ENCODE measurements around the gene GRPR.
"Not testable (repeated sequence)": the region's sequence is repeated elsewhere in the genome, so short reads cannot be mapped to it uniquely, and the experiment has no call there.

Gene GRPR

DNA sequence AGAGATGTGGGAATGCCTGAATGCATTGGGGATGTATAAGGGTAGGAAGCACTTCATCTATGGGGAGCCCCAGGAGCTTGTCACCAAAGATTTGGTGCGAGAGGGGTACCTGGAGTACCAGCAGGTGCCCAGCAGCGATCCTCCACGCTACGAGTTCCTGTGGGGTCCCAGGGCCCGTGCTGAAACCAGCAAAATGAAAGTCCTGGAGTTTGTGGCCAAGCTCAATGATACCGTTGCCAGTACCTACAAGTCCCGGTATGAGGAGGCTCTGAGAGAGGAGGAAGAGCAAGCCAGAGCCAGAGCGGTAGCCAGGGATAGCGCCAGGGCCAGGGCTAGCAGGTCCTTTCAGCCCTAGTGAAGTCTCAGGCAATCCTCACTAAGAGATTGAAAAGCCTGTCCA lies 47.7 kb downstream of the GRPR start:
- no peak overlapping the region for H3K4me3 ChIP-seq (ENCODE audit: low read length in 2 of 2)
- H3K27ac ChIP-seq (ENCODE audit: low read depth in 2 of 2, low read length in 2 of 2), result no peak overlapping the region
- no peaks in the 10 kb centered on the region for H3K36me3 ChIP-seq (ENCODE audit: control insufficient read depth in 2 of 2, insufficient read depth in 2 of 2, low read length in 2 of 2)
- no peaks in the 10 kb centered on the region for H3K4me1 ChIP-seq (ENCODE audit: control insufficient read depth in 2 of 2, insufficient read depth in 2 of 2, low read length in 2 of 2)
- H3K27me3 ChIP-seq (ENCODE audit: control insufficient read depth in 2 of 2, insufficient read depth in 2 of 2, low read length in 2 of 2), result peaks cover 0 to 3% of the 10 kb centered on the region in 2 donors
- H3K9me3 ChIP-seq (ENCODE audit: control insufficient read depth in 2 of 2, low read length in 2 of 2), result no peaks in the 10 kb centered on the region
- no peak overlapping the region for H3K9ac ChIP-seq (ENCODE audit: low read depth in 1 of 2, low read length in 2 of 2)

DNA sequence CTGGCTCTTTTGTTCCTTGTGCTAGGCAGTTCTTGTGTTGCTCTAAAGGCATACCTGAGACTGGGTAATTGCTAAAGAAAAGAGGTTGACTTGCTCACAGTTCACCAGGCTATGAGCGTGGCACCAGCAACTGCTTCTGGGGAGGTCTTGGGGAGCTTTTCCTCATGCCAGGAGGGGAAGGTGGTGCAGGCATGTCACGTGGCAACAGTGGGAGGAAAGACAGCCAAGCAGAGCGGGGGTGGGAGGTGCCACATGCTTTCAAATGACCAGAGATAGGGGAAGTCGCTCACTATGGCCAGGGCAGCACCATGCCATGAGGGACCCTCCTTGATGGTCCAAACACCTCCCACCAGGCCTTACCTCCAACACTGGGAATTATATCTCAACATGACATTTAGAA lies 48.6 kb downstream of the GRPR start:
- Histone ChIP-seq H3K27ac (ENCODE audit: low read depth in 2 of 2, low read length in 2 of 2) (no peak overlapping the region), H3K9ac (ENCODE audit: low read depth in 1 of 2, low read length in 2 of 2) (no peak overlapping the region), H3K9me3 (ENCODE audit: control insufficient read depth in 2 of 2, low read length in 2 of 2) (no peaks in the 10 kb centered on the region), H3K4me1 (ENCODE audit: control insufficient read depth in 2 of 2, insufficient read depth in 2 of 2, low read length in 2 of 2) (no peaks in the 10 kb centered on the region), H3K36me3 (ENCODE audit: control insufficient read depth in 2 of 2, insufficient read depth in 2 of 2, low read length in 2 of 2) (no peaks in the 10 kb centered on the region), H3K4me3 (ENCODE audit: low read length in 2 of 2) (no peak overlapping the region), H3K27me3 (ENCODE audit: control insufficient read depth in 2 of 2, insufficient read depth in 2 of 2, low read length in 2 of 2) (peaks cover 0 to 3% of the 10 kb centered on the region in 2 donors)

DNA sequence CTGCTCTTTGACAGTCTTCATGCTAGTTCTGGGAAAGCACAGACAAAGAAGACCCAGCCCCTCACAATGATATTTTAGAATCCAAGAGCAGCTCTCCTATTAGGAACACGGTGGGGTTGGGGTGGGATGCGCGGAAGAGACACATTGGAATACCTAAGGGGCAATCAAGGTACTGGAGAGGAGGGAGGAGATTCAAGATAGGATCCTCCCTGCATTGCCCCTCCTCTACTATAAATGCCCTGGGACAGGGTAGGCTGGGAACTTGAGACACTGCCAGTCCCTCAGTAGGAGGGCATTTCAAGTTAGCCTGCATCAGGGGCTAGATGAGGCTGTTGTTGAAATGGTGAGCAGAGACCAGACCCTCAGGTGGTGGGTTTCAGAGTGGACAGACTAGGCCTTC lies 49.0 kb downstream of the GRPR start:
- H3K4me1 ChIP-seq (ENCODE audit: control insufficient read depth in 2 of 2, insufficient read depth in 2 of 2, low read length in 2 of 2), result no peaks in the 10 kb centered on the region
- no peak overlapping the region for H3K9ac ChIP-seq (ENCODE audit: low read depth in 1 of 2, low read length in 2 of 2)
- no peaks in the 10 kb centered on the region for H3K36me3 ChIP-seq (ENCODE audit: control insufficient read depth in 2 of 2, insufficient read depth in 2 of 2, low read length in 2 of 2)
- no peak overlapping the region for H3K27ac ChIP-seq (ENCODE audit: low read depth in 2 of 2, low read length in 2 of 2)
- no peaks in the 10 kb centered on the region for H3K9me3 ChIP-seq (ENCODE audit: control insufficient read depth in 2 of 2, low read length in 2 of 2)
- peaks cover 0 to 3% of the 10 kb centered on the region in 2 donors for H3K27me3 ChIP-seq (ENCODE audit: control insufficient read depth in 2 of 2, insufficient read depth in 2 of 2, low read length in 2 of 2)
- H3K4me3 ChIP-seq (ENCODE audit: low read length in 2 of 2), result no peak overlapping the region

DNA sequence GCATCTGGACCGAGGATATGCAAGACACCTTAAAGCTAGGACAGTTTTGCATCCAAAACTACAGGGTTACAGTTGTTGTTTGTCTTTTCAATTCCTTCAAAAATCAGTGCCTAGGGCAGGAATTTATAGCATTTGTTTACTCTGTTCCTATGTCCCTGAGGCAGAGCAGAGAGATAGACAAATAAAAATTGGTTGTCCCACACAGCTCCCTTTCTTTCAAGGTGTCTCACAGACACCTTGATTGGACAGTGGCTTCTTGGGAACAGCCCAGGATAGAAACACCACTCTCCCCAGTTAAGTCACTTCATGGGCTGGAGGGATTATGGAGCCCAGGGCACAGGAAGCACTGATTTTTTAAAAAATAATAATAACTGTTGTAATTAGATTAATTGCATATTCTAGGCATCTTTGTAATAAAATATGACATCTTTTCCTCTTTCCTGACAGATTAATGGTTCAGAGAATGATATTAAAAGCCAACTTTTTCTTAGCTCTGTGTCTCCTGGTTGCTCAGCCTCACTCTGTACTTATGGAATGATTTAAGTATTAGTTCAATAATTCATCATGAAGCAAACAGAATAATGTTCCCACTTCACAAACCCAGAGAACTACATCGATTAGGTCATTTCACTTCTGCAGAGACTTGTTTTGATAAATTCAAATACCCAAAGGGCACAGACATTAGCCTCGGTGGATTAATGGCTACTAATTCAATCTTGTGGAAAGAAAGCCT lies 52.1 kb downstream of the GRPR start:
- Histone ChIP-seq H3K4me3 (ENCODE audit: low read length in 2 of 2) (no peak overlapping the region), H3K9ac (ENCODE audit: low read depth in 1 of 2, low read length in 2 of 2) (no peak overlapping the region), H3K4me1 (ENCODE audit: control insufficient read depth in 2 of 2, insufficient read depth in 2 of 2, low read length in 2 of 2) (no peaks in the 10 kb centered on the region), H3K9me3 (ENCODE audit: control insufficient read depth in 2 of 2, low read length in 2 of 2) (no peaks in the 10 kb centered on the region), H3K27me3 (ENCODE audit: control insufficient read depth in 2 of 2, insufficient read depth in 2 of 2, low read length in 2 of 2) (peaks cover 0 to 3% of the 10 kb centered on the region in 2 donors), H3K27ac (ENCODE audit: low read depth in 2 of 2, low read length in 2 of 2) (no peak overlapping the region), H3K36me3 (ENCODE audit: control insufficient read depth in 2 of 2, insufficient read depth in 2 of 2, low read length in 2 of 2) (no peaks in the 10 kb centered on the region)

DNA sequence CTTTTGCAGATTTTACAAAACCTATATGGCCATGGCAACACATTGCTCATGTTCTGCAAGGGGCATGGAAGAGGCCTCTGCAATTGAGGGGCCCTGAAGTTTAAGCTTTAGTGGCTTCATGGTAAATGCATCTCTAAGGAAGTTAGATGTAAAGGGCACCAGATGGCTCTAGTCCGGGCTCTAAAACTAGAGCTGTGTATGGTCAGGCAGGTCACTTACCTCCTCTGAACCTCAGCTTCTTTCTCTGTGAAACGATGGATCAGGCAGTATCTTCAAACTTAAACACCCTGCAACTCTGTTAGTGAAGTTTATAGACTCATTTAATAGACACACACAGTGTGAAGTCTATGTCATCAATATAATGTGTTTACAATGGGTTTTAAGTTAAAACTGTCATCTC lies 53.9 kb downstream of the GRPR start:
- H3K4me3 ChIP-seq (ENCODE audit: low read length in 2 of 2), result no peak overlapping the region

DNA sequence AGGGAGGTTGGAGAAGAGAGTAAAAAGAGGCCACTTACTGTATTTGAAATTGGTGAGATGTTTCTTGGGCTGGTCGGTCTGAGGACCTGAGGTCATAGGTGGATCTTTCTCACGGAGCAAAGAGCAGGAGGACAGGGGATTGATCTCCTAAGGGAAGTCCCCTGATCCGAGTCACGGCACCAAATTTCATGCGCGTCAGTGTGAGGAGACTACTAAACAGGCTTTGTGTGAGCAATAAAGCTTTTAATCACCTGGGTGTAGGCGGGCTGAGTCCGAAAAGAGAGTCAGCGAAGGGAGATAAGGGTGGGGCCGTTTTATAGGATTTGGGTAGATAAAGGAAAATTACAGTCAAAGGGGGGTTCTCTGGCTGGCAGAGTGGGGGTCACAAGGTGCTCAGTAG lies 60.5 kb downstream of the GRPR start:
- H3K4me1 ChIP-seq (ENCODE audit: control insufficient read depth in 2 of 2, insufficient read depth in 2 of 2, low read length in 2 of 2); H3K4me3 ChIP-seq (ENCODE audit: low read length in 2 of 2); H3K9ac ChIP-seq (ENCODE audit: low read depth in 1 of 2, low read length in 2 of 2); H3K27ac ChIP-seq (ENCODE audit: low read depth in 2 of 2, low read length in 2 of 2); H3K36me3 ChIP-seq (ENCODE audit: control insufficient read depth in 2 of 2, insufficient read depth in 2 of 2, low read length in 2 of 2); H3K9me3 ChIP-seq (ENCODE audit: control insufficient read depth in 2 of 2, low read length in 2 of 2); H3K27me3 ChIP-seq (ENCODE audit: control insufficient read depth in 2 of 2, insufficient read depth in 2 of 2, low read length in 2 of 2): not testable (repeated sequence)

More for the DNA sequence above, 53.9 kb downstream of the GRPR start:
- Histone ChIP-seq H3K9me3 (ENCODE audit: control insufficient read depth in 2 of 2, low read length in 2 of 2) (no peaks in the 10 kb centered on the region), H3K27ac (ENCODE audit: low read depth in 2 of 2, low read length in 2 of 2) (no peak overlapping the region), H3K9ac (ENCODE audit: low read depth in 1 of 2, low read length in 2 of 2) (no peak overlapping the region), H3K4me1 (ENCODE audit: control insufficient read depth in 2 of 2, insufficient read depth in 2 of 2, low read length in 2 of 2) (no peaks in the 10 kb centered on the region), H3K36me3 (ENCODE audit: control insufficient read depth in 2 of 2, insufficient read depth in 2 of 2, low read length in 2 of 2) (no peaks in the 10 kb centered on the region), H3K27me3 (ENCODE audit: control insufficient read depth in 2 of 2, insufficient read depth in 2 of 2, low read length in 2 of 2) (peaks cover 0 to 3% of the 10 kb centered on the region in 2 donors)

DNA sequence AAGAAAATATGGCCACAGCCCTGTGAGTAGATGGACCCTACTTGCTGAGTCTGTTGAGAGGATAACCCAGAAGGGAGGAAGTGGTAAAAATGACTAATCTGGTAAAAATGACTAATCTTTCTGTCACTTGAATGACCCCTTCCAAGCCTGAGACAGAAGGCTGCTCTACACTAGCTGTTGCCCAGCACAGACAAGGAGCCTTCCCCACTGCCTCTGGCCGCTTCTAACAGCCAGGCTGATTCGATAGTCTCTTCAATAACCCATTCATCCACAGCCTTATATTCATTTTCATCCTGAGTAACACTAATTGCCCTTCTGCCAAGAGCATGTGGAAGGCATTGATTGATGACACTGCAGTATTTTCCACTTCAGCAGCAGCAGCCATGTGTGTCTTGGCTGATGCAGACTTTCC lies 62.4 kb downstream of the GRPR start:
- no peak overlapping the region for H3K4me3 ChIP-seq (ENCODE audit: low read length in 2 of 2)
- H3K27me3 ChIP-seq (ENCODE audit: control insufficient read depth in 2 of 2, insufficient read depth in 2 of 2, low read length in 2 of 2), result no peaks in the 10 kb centered on the region

DNA sequence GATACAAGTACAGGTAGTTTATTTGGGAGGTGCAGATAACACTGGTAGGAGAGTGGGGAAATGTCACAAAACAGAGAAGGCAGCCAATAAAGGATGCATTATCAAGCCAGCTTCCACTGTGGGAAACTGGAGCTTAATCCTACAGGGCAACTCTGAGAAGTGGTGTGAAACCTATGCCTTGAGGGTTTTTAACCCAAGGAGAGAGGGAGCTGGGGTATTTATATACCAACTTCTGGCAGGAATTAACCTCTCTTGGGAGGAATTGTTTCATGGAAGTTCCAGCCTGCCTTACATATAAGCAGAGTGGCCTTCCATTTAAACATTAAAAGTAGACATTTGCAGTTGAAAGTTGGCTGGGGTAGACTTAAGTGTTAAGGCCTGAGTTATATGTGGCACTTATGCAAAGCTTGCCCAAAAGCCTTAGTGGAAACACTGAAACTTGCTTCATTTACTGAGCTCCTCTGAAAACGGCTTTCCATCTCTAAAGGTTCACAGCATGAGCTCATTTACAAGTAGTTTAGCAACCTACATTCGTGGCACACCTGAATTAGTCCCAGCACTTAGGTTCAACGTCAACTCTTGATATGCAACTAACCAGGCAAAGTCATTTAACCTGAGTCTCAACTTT lies 63.1 kb downstream of the GRPR start:
- no peak overlapping the region for H3K27ac ChIP-seq (ENCODE audit: low read depth in 2 of 2, low read length in 2 of 2)
- H3K27me3 ChIP-seq (ENCODE audit: control insufficient read depth in 2 of 2, insufficient read depth in 2 of 2, low read length in 2 of 2), result no peaks in the 10 kb centered on the region
- H3K36me3 ChIP-seq (ENCODE audit: control insufficient read depth in 2 of 2, insufficient read depth in 2 of 2, low read length in 2 of 2), result no peaks in the 10 kb centered on the region
- H3K9me3 ChIP-seq (ENCODE audit: control insufficient read depth in 2 of 2, low read length in 2 of 2), result no peaks in the 10 kb centered on the region
- H3K4me1 ChIP-seq (ENCODE audit: control insufficient read depth in 2 of 2, insufficient read depth in 2 of 2, low read length in 2 of 2), result no peaks in the 10 kb centered on the region
- H3K9ac ChIP-seq (ENCODE audit: low read depth in 1 of 2, low read length in 2 of 2), result no peak overlapping the region
- H3K4me3 ChIP-seq (ENCODE audit: low read length in 2 of 2), result no peak overlapping the region

More for the DNA sequence above, 62.4 kb downstream of the GRPR start:
- no peak overlapping the region for H3K9ac ChIP-seq (ENCODE audit: low read depth in 1 of 2, low read length in 2 of 2)
- H3K27ac ChIP-seq (ENCODE audit: low read depth in 2 of 2, low read length in 2 of 2), result no peak overlapping the region
- no peaks in the 10 kb centered on the region for H3K36me3 ChIP-seq (ENCODE audit: control insufficient read depth in 2 of 2, insufficient read depth in 2 of 2, low read length in 2 of 2)
- H3K4me1 ChIP-seq (ENCODE audit: control insufficient read depth in 2 of 2, insufficient read depth in 2 of 2, low read length in 2 of 2), result no peaks in the 10 kb centered on the region
- no peaks in the 10 kb centered on the region for H3K9me3 ChIP-seq (ENCODE audit: control insufficient read depth in 2 of 2, low read length in 2 of 2)

DNA sequence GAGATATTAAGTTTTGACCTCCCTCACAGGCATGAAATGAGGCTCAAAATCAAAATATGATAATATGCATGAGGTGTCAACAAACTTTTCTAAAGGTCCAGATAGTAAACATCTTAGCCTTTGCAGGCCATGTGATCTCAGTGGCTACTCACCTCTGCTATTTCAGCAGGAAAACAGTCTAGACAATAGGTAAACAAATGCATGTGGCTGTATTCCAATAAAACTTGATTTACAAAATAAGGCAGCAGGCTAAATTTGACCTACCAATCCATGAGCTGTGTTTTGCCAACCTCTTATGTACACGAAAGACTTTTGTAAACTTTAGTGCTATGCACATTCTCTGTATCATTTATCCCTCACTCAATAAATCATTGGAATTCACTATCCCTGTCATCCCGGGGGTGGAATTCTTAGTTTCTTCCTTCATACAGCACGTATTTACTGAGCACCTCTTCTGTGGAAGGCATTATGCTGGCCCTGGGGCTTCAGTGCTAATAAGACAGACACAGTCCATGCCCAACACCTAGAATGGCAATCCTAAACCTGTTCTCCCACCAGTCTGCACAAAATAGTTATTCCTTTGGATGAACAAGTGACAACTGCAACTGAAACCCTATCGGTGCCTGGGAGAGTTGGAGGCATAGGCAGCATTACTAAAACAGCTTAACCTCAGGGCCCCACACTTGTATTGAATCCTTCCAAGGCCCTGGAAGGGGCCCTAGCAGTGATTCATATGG lies 63.8 kb downstream of the GRPR start:
- Histone ChIP-seq H3K27me3 (ENCODE audit: control insufficient read depth in 2 of 2, insufficient read depth in 2 of 2, low read length in 2 of 2) (no peaks in the 10 kb centered on the region), H3K9me3 (ENCODE audit: control insufficient read depth in 2 of 2, low read length in 2 of 2) (no peaks in the 10 kb centered on the region), H3K4me3 (ENCODE audit: low read length in 2 of 2) (no peak overlapping the region), H3K36me3 (ENCODE audit: control insufficient read depth in 2 of 2, insufficient read depth in 2 of 2, low read length in 2 of 2) (no peaks in the 10 kb centered on the region), H3K4me1 (ENCODE audit: control insufficient read depth in 2 of 2, insufficient read depth in 2 of 2, low read length in 2 of 2) (no peaks in the 10 kb centered on the region), H3K27ac (ENCODE audit: low read depth in 2 of 2, low read length in 2 of 2) (no peak overlapping the region), H3K9ac (ENCODE audit: low read depth in 1 of 2, low read length in 2 of 2) (no peak overlapping the region)

DNA sequence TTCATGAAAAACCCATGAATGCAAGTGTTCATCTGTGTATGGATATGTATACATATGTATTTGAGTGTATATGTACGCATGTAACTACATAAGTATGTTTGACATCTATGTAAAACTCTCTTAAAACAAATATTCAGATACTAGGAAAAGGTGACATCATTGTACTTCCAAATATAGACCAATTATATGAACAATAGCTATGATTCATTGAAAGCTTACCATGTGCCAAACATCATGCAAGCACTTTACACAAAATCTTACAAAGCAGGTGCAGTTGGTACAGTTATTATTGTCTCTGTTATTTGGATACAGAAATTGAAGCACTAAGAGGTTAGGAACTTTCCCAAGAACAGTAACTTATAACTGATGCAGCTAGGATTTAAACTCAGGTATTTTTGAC lies 65.3 kb downstream of the GRPR start:
- no peaks in the 10 kb centered on the region for H3K36me3 ChIP-seq (ENCODE audit: control insufficient read depth in 2 of 2, insufficient read depth in 2 of 2, low read length in 2 of 2)
- H3K4me3 ChIP-seq (ENCODE audit: low read length in 2 of 2), result no peak overlapping the region
- H3K27me3 ChIP-seq (ENCODE audit: control insufficient read depth in 2 of 2, insufficient read depth in 2 of 2, low read length in 2 of 2), result no peaks in the 10 kb centered on the region
- H3K9me3 ChIP-seq (ENCODE audit: control insufficient read depth in 2 of 2, low read length in 2 of 2), result no peaks in the 10 kb centered on the region
- H3K27ac ChIP-seq (ENCODE audit: low read depth in 2 of 2, low read length in 2 of 2), result no peak overlapping the region
- no peak overlapping the region for H3K9ac ChIP-seq (ENCODE audit: low read depth in 1 of 2, low read length in 2 of 2)
- H3K4me1 ChIP-seq (ENCODE audit: control insufficient read depth in 2 of 2, insufficient read depth in 2 of 2, low read length in 2 of 2), result no peaks in the 10 kb centered on the region

Measured in mucosa of rectum (tissue), 2 donors.